Aorta (tissue), 5 donors: ENCODE data around the gene MAPKAPK2. TPM values are rescaled to one million over a fixed set of nuclear protein-coding genes. Genes with fewer than 3 reads are reported as not detected.
A peak's percentile ranks its signal among the peaks of the same experiment; 100 is the strongest.

Source experiments
- ATAC-seq: fragments of 200-7000 bp; cut with Tn5 transposase; one replicate; pipeline ENCODE4 v1.9.1; 2022; ENCODE audit warnings: moderate library complexity; ENCODE audit not compliant: low FRiP score
- DNase-seq, 2 donors: peaks; one replicate each; pipeline ENCODE4 v3.0.0-alpha.2; 2020
- H3K27ac ChIP-seq, 2 donors: one replicate each; pipeline ENCODE4 v1.5.1; 2013; ENCODE audit warnings: low read length in 2 of 2, mild to moderate bottlenecking in 2 of 2, moderate library complexity in 2 of 2, control low read depth in 1 of 2, inconsistent platforms in 1 of 2, low read depth in 1 of 2
- H3K27me3 ChIP-seq, 2 donors: one replicate each; pipeline ENCODE4 v1.6.1; 2013; ENCODE audit warnings: control low read depth in 1 of 2, low read length in 1 of 2, mild to moderate bottlenecking in 1 of 2, moderate library complexity in 1 of 2; ENCODE audit not compliant: insufficient read depth in 2 of 2, control insufficient read depth in 1 of 2
- H3K36me3 ChIP-seq, 2 donors: one replicate each; pipeline ENCODE4 v1.6.1; 2013; ENCODE audit warnings: control low read depth in 1 of 2, low read length in 1 of 2, mild to moderate bottlenecking in 1 of 2; ENCODE audit not compliant: insufficient read depth in 2 of 2, control insufficient read depth in 1 of 2
- H3K4me1 ChIP-seq, 2 donors: one replicate each; pipeline ENCODE4 v1.6.1; 2013; ENCODE audit warnings: low read length in 2 of 2, control low read depth in 1 of 2, mild to moderate bottlenecking in 1 of 2, moderate library complexity in 1 of 2; ENCODE audit not compliant: insufficient read depth in 2 of 2, control insufficient read depth in 1 of 2
- H3K4me3 ChIP-seq, 2 donors: one replicate each; pipeline ENCODE4 v1.5.1; 2013; ENCODE audit warnings: low read length in 2 of 2, control low read depth in 1 of 2, mild to moderate bottlenecking in 1 of 2
- H3K9me3 ChIP-seq: one replicate; pipeline ENCODE4 v1.6.1; 2013; ENCODE audit warnings: mild to moderate bottlenecking, low read length; ENCODE audit not compliant: control insufficient read depth
- WGBS, 2 donors: extraction: QIAGEN DNeasy Blood & Tissue Kit; methylation state at CpG; one replicate each; pipeline ENCODE4 v1.1.7; 2013; 5-methylcytosine and 5-hydroxymethylcytosine counted together
- intact Hi-C, 2 donors: fragments of 100-400 bp; cut with DNase I; formaldehyde crosslinking; loops; one replicate each; pipeline versions ENCODE4 v1.14.2 to v1.15.0; 2022
- polyA plus RNA-seq, 2 donors: library from polyadenylated mRNA; stranded (reverse); fragments of 200-250 nt; gene quantifications; one replicate each; pipeline ENCODE4 v1.2.3, GENCODE V29; 2013
- total RNA-seq, 2 donors: library from RNA; stranded (reverse); fragmentation: NEBNext Ultra II Directional; extraction: Animal tissue kit (Norgen Biotek cat#: 25700); gene quantifications; one replicate each; pipeline ENCODE4 v1.2.1, GENCODE V29; 2021
- donor health status: healthy with polysubstance abuse.
- donor health status: Bipolar disorder and iron deficiency.
- donor health status: DM: no; HTN: no; CAD: no.
- donor health status: DM: no; HTN: no; CAD: no.
- donor health status: DM: yes; HTN: yes; CAD: no.

MAPKAPK2 gene
- total and polyA plus RNA-seq, 4 donors = 40.2 to 117 (median 67.7) TPM

- no peaks in the 10 kb centered on the region for H3K36me3 ChIP-seq
- no peaks in the 10 kb centered on the region for H3K27me3 ChIP-seq
- intact Hi-C loops = no loop called here
- 2 to 6% methylated on average over 7 of the region's 7 CpGs for WGBS, 2 donors
- peak; percentile 78 to 84 for DNase-seq
- H3K9me3 ChIP-seq = no peaks in the 10 kb centered on the region
- peak; percentile 83 for ATAC-seq
- H3K4me3 ChIP-seq = peak overlapping the region in 1 of 2 donors; percentile 22
- peak overlapping the region; percentile 49 to 98 for H3K27ac ChIP-seq
- peaks cover 14 to 18% of the 10 kb centered on the region in 2 donors for H3K4me1 ChIP-seq
Observed at GRCh38 chr1:206693592-206693991, 8.9 kb downstream of the MAPKAPK2 start.

GRCh38 chr1:206694171-206695124 is 9.7 kb downstream of the MAPKAPK2 start:
- no peaks in the 10 kb centered on the region for H3K27me3 ChIP-seq
- H3K9me3 ChIP-seq = no peaks in the 10 kb centered on the region
- no peaks in the 10 kb centered on the region for H3K36me3 ChIP-seq
- DNase-seq (no peak), ATAC-seq (no peak)
- H3K27ac ChIP-seq = peak overlapping the region; percentile 17 to 74
- intact Hi-C loops = no loop called here
- peaks cover 13 to 18% of the 10 kb centered on the region in 2 donors for H3K4me1 ChIP-seq
- no peak overlapping the region for H3K4me3 ChIP-seq
- WGBS, 2 donors = 46 to 47% methylated on average over 11 of the region's 11 CpGs

GRCh38 chr1:206695733-206696132 is 11.0 kb downstream of the MAPKAPK2 start:
- Histone ChIP-seq H3K4me3 (no peak overlapping the region), H3K9me3 (no peaks in the 10 kb centered on the region), H3K27me3 (no peaks in the 10 kb centered on the region), H3K36me3 (no peaks in the 10 kb centered on the region), H3K4me1 (peaks cover 10 to 21% of the 10 kb centered on the region in 2 donors), H3K27ac (no peak overlapping the region)
- ATAC-seq (no peak), DNase-seq (no peak)
- intact Hi-C loops = no loop called here
- WGBS, 2 donors = 86 to 89% methylated on average over 9 of the region's 9 CpGs

GRCh38 chr1:206696812-206697585 is 12.3 kb downstream of the MAPKAPK2 start:
- H3K27me3 ChIP-seq = no peaks in the 10 kb centered on the region
- H3K4me3 ChIP-seq = no peak overlapping the region
- intact Hi-C loops = no loop called here
- H3K4me1 ChIP-seq = peaks cover 6 to 17% of the 10 kb centered on the region in 2 donors
- DNase-seq (no peak), ATAC-seq (no peak)
- 75 to 76% methylated on average over 4 of the region's 4 CpGs for WGBS, 2 donors
- no peaks in the 10 kb centered on the region for H3K36me3 ChIP-seq
- H3K27ac ChIP-seq = no peak overlapping the region
- no peaks in the 10 kb centered on the region for H3K9me3 ChIP-seq

GRCh38 chr1:206698011-206698410 is 13.3 kb downstream of the MAPKAPK2 start:
- H3K27ac ChIP-seq = no peak overlapping the region
- DNase-seq (no peak), ATAC-seq (no peak)
- no peaks in the 10 kb centered on the region for H3K27me3 ChIP-seq
- H3K4me1 ChIP-seq = peaks cover 6 to 13% of the 10 kb centered on the region in 2 donors
- no peaks in the 10 kb centered on the region for H3K36me3 ChIP-seq
- H3K4me3 ChIP-seq = no peak overlapping the region
- H3K9me3 ChIP-seq = no peaks in the 10 kb centered on the region
- intact Hi-C loops = no loop called here
- WGBS, 2 donors = 93 to 95% methylated on average over 2 of the region's 2 CpGs

- no peak overlapping the region for H3K4me3 ChIP-seq
- DNase-seq (no peak), ATAC-seq (no peak)
- H3K27me3 ChIP-seq = no peaks in the 10 kb centered on the region
- H3K4me1 ChIP-seq = peaks cover 3 to 13% of the 10 kb centered on the region in 2 donors
- intact Hi-C loops = no loop called here
- WGBS, 2 donors = 88 to 90% methylated on average over 7 of the region's 7 CpGs
- no peaks in the 10 kb centered on the region for H3K9me3 ChIP-seq
- no peaks in the 10 kb centered on the region for H3K36me3 ChIP-seq
- no peak overlapping the region for H3K27ac ChIP-seq
Observed at GRCh38 chr1:206699000-206699586, 14.4 kb downstream of the MAPKAPK2 start.

- no peak overlapping the region for H3K4me3 ChIP-seq
- ATAC-seq = no peak
- no peaks in the 10 kb centered on the region for H3K27me3 ChIP-seq
- intact Hi-C loops = no loop called here
- peaks cover 2 to 9% of the 10 kb centered on the region in 2 donors for H3K4me1 ChIP-seq
- H3K27ac ChIP-seq = no peak overlapping the region
- DNase-seq = no peak
- H3K36me3 ChIP-seq = no peaks in the 10 kb centered on the region
- no peaks in the 10 kb centered on the region for H3K9me3 ChIP-seq
- 75% methylated on average over 4 of the region's 4 CpGs for WGBS, 2 donors
Observed at GRCh38 chr1:206699626-206700025, 14.9 kb downstream of the MAPKAPK2 start.

- no peak for ATAC-seq
- peaks cover 0 to 14% of the 10 kb centered on the region in 2 donors for H3K4me1 ChIP-seq
- DNase-seq = no peak
Observed at GRCh38 chr1:206700445-206701036, 15.8 kb downstream of the MAPKAPK2 start.

More at GRCh38 chr1:206700445-206701036, 15.8 kb downstream of the MAPKAPK2 start:
- Histone ChIP-seq H3K27ac (no peak overlapping the region), H3K9me3 (no peaks in the 10 kb centered on the region), H3K27me3 (no peaks in the 10 kb centered on the region), H3K36me3 (no peaks in the 10 kb centered on the region), H3K4me3 (no peak overlapping the region)
- intact Hi-C loops = no loop called here
- WGBS, 2 donors = 39 to 41% methylated on average over 2 of the region's 2 CpGs
